ENCODE data around the gene ADAMTS17. TPM values are rescaled to one million over a fixed set of nuclear protein-coding genes. Genes with fewer than 3 reads are reported as not detected.

ADAMTS17 gene
- total RNA-seq, 1 experiment from 2014 or later: 1.6 TPM

GRCh38 chr15:99989095-99989494 is 352.7 kb downstream of the ADAMTS17 start:
- ATAC-seq: no peak
- TF ChIP-seq, protein P1, sequence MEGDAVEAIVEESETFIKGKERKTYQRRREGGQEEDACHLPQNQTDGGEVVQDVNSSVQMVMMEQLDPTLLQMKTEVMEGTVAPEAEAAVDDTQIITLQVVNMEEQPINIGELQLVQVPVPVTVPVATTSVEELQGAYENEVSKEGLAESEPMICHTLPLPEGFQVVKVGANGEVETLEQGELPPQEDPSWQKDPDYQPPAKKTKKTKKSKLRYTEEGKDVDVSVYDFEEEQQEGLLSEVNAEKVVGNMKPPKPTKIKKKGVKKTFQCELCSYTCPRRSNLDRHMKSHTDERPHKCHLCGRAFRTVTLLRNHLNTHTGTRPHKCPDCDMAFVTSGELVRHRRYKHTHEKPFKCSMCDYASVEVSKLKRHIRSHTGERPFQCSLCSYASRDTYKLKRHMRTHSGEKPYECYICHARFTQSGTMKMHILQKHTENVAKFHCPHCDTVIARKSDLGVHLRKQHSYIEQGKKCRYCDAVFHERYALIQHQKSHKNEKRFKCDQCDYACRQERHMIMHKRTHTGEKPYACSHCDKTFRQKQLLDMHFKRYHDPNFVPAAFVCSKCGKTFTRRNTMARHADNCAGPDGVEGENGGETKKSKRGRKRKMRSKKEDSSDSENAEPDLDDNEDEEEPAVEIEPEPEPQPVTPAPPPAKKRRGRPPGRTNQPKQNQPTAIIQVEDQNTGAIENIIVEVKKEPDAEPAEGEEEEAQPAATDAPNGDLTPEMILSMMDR (IDR thresholded peaks at IDR 0.05): no peak
- TF ChIP-seq SIN3A (IDR thresholded peaks at IDR 0.05; ENCODE audit: borderline replicate concordance, insufficient read depth, low read depth, low read length) (no peak), TCF7L2 (IDR thresholded peaks at IDR 0.05; ENCODE audit: low read depth, low read length) (no peak), REST (IDR thresholded peaks at IDR 0.05; ENCODE audit: insufficient read depth in 1 of 2, low read depth in 2 of 2, low read length in 1 of 2) (no peak), POLR2AphosphoS5 (IDR thresholded peaks at IDR 0.05; ENCODE audit: low read depth, low read length) (no peak)
- DNase-seq (ENCODE audit: low read depth, low spot score): no peak
- H3K4me1 ChIP-seq (ENCODE audit: control insufficient read depth, insufficient read depth, low read length): no peaks in the 10 kb centered on the region
- intact Hi-C loops (cut with micrococcal nuclease; ENCODE audit: unreplicated experiment) (no loop called here), in situ Hi-C loops (cut with HindIII; ENCODE audit: low pct_unique_long_range_greater_than_20kb, low sequenced_read_pairs) (no loop called here)
- no peaks in the 10 kb centered on the region for H3K36me3 ChIP-seq (ENCODE audit: control insufficient read depth, insufficient read depth, low read length)
- no peak overlapping the region for H3K27ac ChIP-seq (ENCODE audit: low read length)
- H3K27me3 ChIP-seq (ENCODE audit: control insufficient read depth, insufficient read depth, low read length): no peaks in the 10 kb centered on the region
- POLR2A ChIA-PET: no interaction called here
- no peaks in the 10 kb centered on the region for H3K9me3 ChIP-seq (ENCODE audit: control insufficient read depth, insufficient read depth, low read depth, low read length)
- BruUV-seq (replicated peaks): no TSS peak
- H3K4me3 ChIP-seq (ENCODE audit: low read depth in 2 of 2, low read length in 2 of 2): no peak overlapping the region
- CTCF ChIA-PET: interaction anchor here (0.6 kb wide), 1 partner anchor 501 kb away, joined by 6 read pairs; no protein-coding TSS in a partner anchor

DNA sequence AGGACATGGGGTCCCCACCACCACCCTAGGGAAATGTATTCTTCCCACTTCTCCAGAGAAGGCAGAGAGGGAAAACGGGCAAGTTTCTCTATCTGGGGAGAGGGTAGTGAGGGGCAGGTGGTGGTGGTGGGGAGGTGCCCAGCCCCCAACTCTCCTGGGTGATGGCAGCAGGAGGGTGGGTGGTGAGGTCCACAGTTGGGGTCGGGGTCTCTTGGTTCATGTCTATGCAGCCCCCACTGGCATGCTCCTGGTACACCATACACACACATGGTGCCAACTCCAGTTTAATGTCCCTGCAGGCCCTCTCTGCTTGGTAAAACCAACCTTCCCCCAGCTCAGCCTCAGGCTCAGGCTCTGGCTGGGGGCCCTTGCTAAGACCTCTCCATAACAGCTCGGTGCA is 354.1 kb downstream of the ADAMTS17 start:
- Histone ChIP-seq H3K36me3 (ENCODE audit: control insufficient read depth, insufficient read depth, low read length) (no peaks in the 10 kb centered on the region), H3K4me3 (ENCODE audit: low read depth in 2 of 2, low read length in 2 of 2) (no peak overlapping the region), H3K4me1 (ENCODE audit: control insufficient read depth, insufficient read depth, low read length) (no peaks in the 10 kb centered on the region), H3K27ac (ENCODE audit: low read length) (no peak overlapping the region), H3K9me3 (ENCODE audit: control insufficient read depth, insufficient read depth, low read depth, low read length) (no peaks in the 10 kb centered on the region), H3K27me3 (ENCODE audit: control insufficient read depth, insufficient read depth, low read length) (no peaks in the 10 kb centered on the region)
- BruUV-seq (replicated peaks): no TSS peak
- in situ Hi-C loops (cut with HindIII; ENCODE audit: low pct_unique_long_range_greater_than_20kb, low sequenced_read_pairs): no loop called here
- CTCF ChIA-PET: no interaction called here
- no peak for DNase-seq (ENCODE audit: low read depth, low spot score)
- TF ChIP-seq TCF7L2 (IDR thresholded peaks at IDR 0.05; ENCODE audit: low read depth, low read length) (no peak), POLR2AphosphoS5 (IDR thresholded peaks at IDR 0.05; ENCODE audit: low read depth, low read length) (no peak), SIN3A (IDR thresholded peaks at IDR 0.05; ENCODE audit: borderline replicate concordance, insufficient read depth, low read depth, low read length) (no peak)
- TF ChIP-seq, protein P1 (IDR thresholded peaks at IDR 0.05): no peak
- intact Hi-C loops (cut with micrococcal nuclease; ENCODE audit: unreplicated experiment): no loop called here
- POLR2A ChIA-PET: no interaction called here
- no peak for ATAC-seq
